HepG2 (cell line): ENCODE measurements around the gene TTLL11. TPM values are rescaled to one million over a fixed set of nuclear protein-coding genes. Genes with fewer than 3 reads are reported as not detected.
A peak's percentile ranks its signal among the peaks of the same experiment; 100 is the strongest.

Experiments used
- ATAC-seq: fragments of 200-7000 bp; cut with Tn5 transposase; 3 replicates; pipeline ENCODE4 v1.9.1; 2020; ENCODE audit warnings: mild to moderate bottlenecking, moderate library complexity
- BruUV-seq: library from RNA; stranded (reverse); fragments of 400-500 nt; replicated peaks from 2 replicates; lab custom pipeline; 2021; lab: Mats Ljungman, UMichigan
- CTCF ChIA-PET: fragments of 300-600 bp; formaldehyde crosslinking; extraction: SDS; loops from one replicate; lab custom pipeline; 2021; ENCODE audit warnings: low total read pairs, inconsistent platforms, low intra/inter-chr PET ratio; lab: Yijun Ruan, JAX
- POLR2A ChIA-PET: fragments of 350-600 bp; sonication (Branson Sonifier 250); formaldehyde crosslinking; loops from one replicate; lab custom pipeline; 2020; ENCODE audit warnings: antibody characterized with exemption, inconsistent platforms; lab: Yijun Ruan, JAX
- DNase-seq: peaks from one replicate; pipeline ENCODE4 v3.0.0-alpha.2; 2015; ENCODE audit warnings: low spot score
- FAIRE-seq: peaks from 3 replicates; lab custom pipeline; 2011; peaks lifted over from hg19 to GRCh38; lab: Jason Lieb, UNC
- H2AFZ ChIP-seq: one replicate; pipeline ENCODE4 v1.6.1; 2011; ENCODE audit warnings: low read length, inconsistent platforms
- H3K27ac ChIP-seq: fragments of 300-600 bp; 3 replicates; pipeline ENCODE4 v1.8.0; 2011; ENCODE audit warnings: mixed run types, mild to moderate bottlenecking, mixed read lengths, low read length, inconsistent platforms; ENCODE audit not compliant: insufficient read depth; ENCODE audit errors: extremely low read length
- H3K27me3 ChIP-seq, 2 experiments: fragments of 200-600 bp in 1 of 2; 2 replicates in 1 of 2; 3 replicates in 1 of 2; pipeline versions ENCODE4 v1.6.0 to v1.8.0; 2011; ENCODE audit warnings: low read length in 2 of 2, mild to moderate bottlenecking in 2 of 2, moderate library complexity in 2 of 2, inconsistent platforms in 1 of 2; ENCODE audit not compliant: insufficient read depth in 2 of 2, control insufficient read depth in 1 of 2
- H3K36me3 ChIP-seq, 2 experiments: fragments of 200-600 bp in 1 of 2; replicated peaks in 1 of 2; 2 replicates in 1 of 2; 3 replicates in 1 of 2; pipeline versions ENCODE4 v1.5.1 to v1.8.0; 2011; ENCODE audit warnings: low read length in 2 of 2, inconsistent platforms in 1 of 2; ENCODE audit not compliant: insufficient read depth in 2 of 2, control insufficient read depth in 1 of 2
- H3K4me1 ChIP-seq: 2 replicates; pipeline ENCODE4 v1.5.1; 2012; ENCODE audit warnings: low read length, inconsistent platforms; ENCODE audit not compliant: insufficient read depth
- H3K4me2 ChIP-seq: 2 replicates; pipeline ENCODE4 v1.6.0; 2011; ENCODE audit warnings: low read depth, low read length, inconsistent platforms
- H3K4me3 ChIP-seq, 3 experiments: fragments of 200-600 bp in 1 of 3; sonication (generic), shearing (Covaris generic) in 1 of 3; replicated peaks in 1 of 3; 2 replicates each; pipeline ENCODE4 v1.5.1; 2011 to 2016; ENCODE audit warnings: low read length in 3 of 3, inconsistent platforms in 2 of 3, low read depth in 2 of 3, mild to moderate bottlenecking in 2 of 3, control low read depth in 1 of 3, mixed read lengths in 1 of 3; ENCODE audit not compliant: insufficient read depth in 1 of 3
- H3K79me2 ChIP-seq: one replicate; pipeline ENCODE4 v1.6.1; 2011; ENCODE audit warnings: low read length, inconsistent platforms; ENCODE audit not compliant: insufficient read depth
- H3K9ac ChIP-seq: 2 replicates; pipeline ENCODE4 v1.6.0; 2011; ENCODE audit warnings: mild to moderate bottlenecking, low read depth, low read length, inconsistent platforms; ENCODE audit not compliant: insufficient read depth
- H3K9me3 ChIP-seq: 2 replicates; pipeline ENCODE4 v1.5.1; 2012; ENCODE audit warnings: mild to moderate bottlenecking, low read length
- H4K20me1 ChIP-seq: 2 replicates; pipeline ENCODE4 v1.6.0; 2011; ENCODE audit warnings: inconsistent platforms, mild to moderate bottlenecking, low read length, moderate library complexity; ENCODE audit not compliant: insufficient read depth
- CBX5 ChIP-seq: sonication (generic); formaldehyde crosslinking; IDR thresholded peaks from 2 replicates; pipeline ENCODE4 v1.4.0; 2020; ENCODE audit warnings: missing genetic modification reagents, borderline replicate concordance
- E2F1 ChIP-seq: sonication (generic); formaldehyde crosslinking; IDR thresholded peaks from 2 replicates; pipeline ENCODE4 v1.5.0; 2020; ENCODE audit warnings: missing genetic modification reagents
- EZH2 ChIP-seq: conservative IDR thresholded peaks from 2 replicates; pipeline ENCODE4 v1.6.1; 2012; ENCODE audit warnings: mild to moderate bottlenecking, low read depth, low read length, moderate library complexity
- LRRFIP1 ChIP-seq: sonication (generic); formaldehyde crosslinking; conservative IDR thresholded peaks from 2 replicates; pipeline ENCODE4 v1.4.0; 2020; ENCODE audit warnings: missing genetic modification reagents
- MLXIP ChIP-seq: sonication (generic); formaldehyde crosslinking; IDR thresholded peaks from 2 replicates; pipeline ENCODE4 v1.9.0; 2021; ENCODE audit warnings: missing genetic modification reagents, borderline replicate concordance
- USF2 ChIP-seq, 2 experiments: sonication (generic) in 1 of 2; formaldehyde crosslinking in 1 of 2; IDR thresholded peaks; 2 replicates each; pipeline versions ENCODE4 v1.5.1 to v1.6.1; 2011 to 2020; ENCODE audit warnings: borderline replicate concordance in 1 of 2, low read depth in 1 of 2, low read length in 1 of 2, mild to moderate bottlenecking in 1 of 2, missing genetic modification reagents in 1 of 2, moderate library complexity in 1 of 2
- ZFP1 ChIP-seq: IDR thresholded peaks from 2 replicates; pipeline ENCODE4 v1.6.1; 2016
- ZNF124 ChIP-seq: sonication (generic); formaldehyde crosslinking; IDR thresholded peaks from 2 replicates; pipeline ENCODE4 v1.4.0; 2020; ENCODE audit warnings: missing genetic modification reagents
- WGBS: methylation state at CpG from one replicate; pipeline ENCODE4 v1.1.6; 2017; ENCODE audit warnings: low lambda C conversion rate; 5-methylcytosine and 5-hydroxymethylcytosine counted together
- in situ Hi-C: cut with HindIII; loops from 2 replicates; pipeline ENCODE4 v1.10.0; 2017; ENCODE audit warnings: low pct_unique_long_range_greater_than_20kb; ENCODE audit not compliant: extremely low pct_ligation_motif_present
- intact Hi-C: fragments of 100-400 bp; cut with micrococcal nuclease; formaldehyde crosslinking; loops from one replicate; pipeline ENCODE4 v1.10.0; 2022; ENCODE audit not compliant: unreplicated experiment
- polyA plus RNA-seq, 8 experiments: library from polyadenylated mRNA; depleted of rRNA in 3 of 8; stranded (reverse) in 7 of 8; unstranded in 1 of 8; fragments of >200 nt; fragmentation: Illumina TruSeq in 4 of 8; extraction: Trizol in 4 of 8; gene quantifications; 2 replicates each; pipeline versions ENCODE4 v1.2.1 to v1.2.3, GENCODE V29; 2011 to 2016; ENCODE audit warnings: low read depth in 4 of 8, missing spikeins in 1 of 8, mixed read lengths in 1 of 8; ENCODE audit not compliant: insufficient read depth in 1 of 8
- total RNA-seq, 5 experiments: library from RNA; depleted of rRNA; stranded (reverse); fragments of >200 nt; fragmentation: Illumina TruSeq; extraction: Trizol; gene quantifications; 2 replicates each; pipeline ENCODE4 v1.2.3, GENCODE V29; 2016; ENCODE audit warnings: low read depth in 1 of 5

Gene TTLL11
- total and polyA plus RNA-seq, 2 of the 13 experiments (the other 11 are each of a cell fraction or from before 2014, with no cell fraction given), result 4.5 to 5.2 TPM

DNA sequence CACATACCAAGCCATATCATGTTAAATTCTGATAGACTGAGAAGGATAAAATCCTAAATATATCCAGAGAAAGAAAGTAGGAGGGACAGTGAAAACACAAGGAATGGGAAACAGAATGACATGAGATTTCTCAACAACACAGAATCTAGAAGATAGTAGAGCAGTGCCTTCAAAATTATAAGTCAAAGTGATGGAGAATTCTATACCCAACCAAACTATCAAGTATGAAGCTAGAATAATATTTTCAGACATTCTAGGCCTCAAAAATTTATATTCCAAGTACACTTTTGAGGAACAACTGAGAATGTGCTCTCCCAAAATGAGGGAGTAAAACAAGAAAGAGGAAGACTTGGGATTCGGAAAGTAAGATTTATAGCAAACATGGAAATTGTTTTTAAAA lies 10.9 kb upstream of the TTLL11 start:
- DNase-seq (no peak), FAIRE-seq (no peak), ATAC-seq (no peak)
- ChIA-PET CTCF (interaction anchor here (1.4 kb wide), 1 partner anchor 19 kb away, joined by 5 read pairs; no protein-coding TSS in a partner anchor), POLR2A (no interaction called here)
- H3K27ac ChIP-seq, result no peak overlapping the region
- H3K4me2 ChIP-seq, result no peak overlapping the region
- no peak for TF ChIP-seq CBX5 (CRISPR knock-in tag)
- TF ChIP-seq EZH2, result no peak
- peak; percentile 96; the same call in 1 of the 2 replicates for TF ChIP-seq ZFP1 (CRISPR knock-in tag)
- TF ChIP-seq E2F1 (CRISPR knock-in tag), result no peak
- in situ Hi-C loops, result loop anchor here (10.0 kb wide), 1 partner anchor 711 kb away; no protein-coding TSS in a partner anchor
- peaks cover 0 to 13% of the 10 kb centered on the region in 2 experiments; a peak in 4 of 5 replicates for H3K27me3 ChIP-seq
- intact Hi-C loops, result no loop called here
- no peaks in the 10 kb centered on the region for H3K79me2 ChIP-seq
- BruUV-seq, result no TSS peak
- no peak overlapping the region for H3K4me3 ChIP-seq
- no peaks in the 10 kb centered on the region for H3K4me1 ChIP-seq
- H3K9me3 ChIP-seq, result peaks cover 7% of the 10 kb centered on the region
- H2AFZ ChIP-seq, result no peak overlapping the region
- 92% methylated on average over 1 of the region's 1 CpG for WGBS
- no peaks in the 10 kb centered on the region for H4K20me1 ChIP-seq
- no peaks in the 10 kb centered on the region for H3K36me3 ChIP-seq
- no peak overlapping the region for H3K9ac ChIP-seq

GRCh38 chr9:122102156-122102555 lies 9.0 kb upstream of the TTLL11 start:
- no peak for DNase-seq
- FAIRE-seq, result no peak
- WGBS, result 22% methylated on average over 2 of the region's 2 CpGs
- H3K9me3 ChIP-seq, result peaks cover 7% of the 10 kb centered on the region
- peaks cover 0 to 13% of the 10 kb centered on the region in 2 experiments; a peak in 4 of 5 replicates for H3K27me3 ChIP-seq
- no peaks in the 10 kb centered on the region for H4K20me1 ChIP-seq
- ChIA-PET POLR2A (no interaction called here), CTCF (interaction anchor here (1.1 to 2.4 kb wide), 2 partner anchors 21 to 23 kb away, joined by 3 to 6 read pairs; no protein-coding TSS in a partner anchor)
- no peak for ATAC-seq
- intact Hi-C loops (no loop called here), in situ Hi-C loops (loop anchor here (10.0 kb wide), 1 partner anchor 713 kb away; no protein-coding TSS in a partner anchor)
- no TSS peak for BruUV-seq
- no peak overlapping the region for H3K4me3 ChIP-seq
- H3K79me2 ChIP-seq, result no peaks in the 10 kb centered on the region
- no peak overlapping the region for H3K27ac ChIP-seq
- peaks cover 10% of the 10 kb centered on the region for H3K4me1 ChIP-seq
- no peak overlapping the region for H3K9ac ChIP-seq
- H2AFZ ChIP-seq, result no peak overlapping the region
- H3K36me3 ChIP-seq, result no peaks in the 10 kb centered on the region
- H3K4me2 ChIP-seq, result no peak overlapping the region
- TF ChIP-seq USF2 (IDR thresholded peaks at IDR 0.05; ENCODE audit: low read depth, low read length) (no peak), USF2 (CRISPR knock-in tag; IDR thresholded peaks at IDR 0.05; ENCODE audit: borderline replicate concordance) (no peak), LRRFIP1 (no peak), ZNF124 (CRISPR knock-in tag) (no peak), MLXIP (CRISPR knock-in tag) (no peak)
